HCT116 (cell line): ENCODE results near the gene CUEDC1. TPM values are rescaled to one million over a fixed set of nuclear protein-coding genes. Genes with fewer than 3 reads are reported as not detected.

Experiments
- ATAC-seq: fragments of 200-7000 bp; cut with Tn5 transposase; 2 replicates; pipeline ENCODE4 v1.9.1; 2020; ENCODE audit warnings: mild to moderate bottlenecking, moderate library complexity
- BruUV-seq: library from RNA; stranded (reverse); fragments of 400-500 nt; replicated peaks from 2 replicates; lab custom pipeline; 2021; lab: Mats Ljungman, UMichigan
- CTCF ChIA-PET: fragments of 300-600 bp; sonication (Branson Sonifier 250); formaldehyde crosslinking; loops from one replicate; lab custom pipeline; 2021; ENCODE audit warnings: antibody characterized with exemption; lab: Charles Lee
- POLR2A ChIA-PET: fragments of 300-600, 350-600 bp; sonication (Branson Sonifier 250); formaldehyde crosslinking; loops from one replicate; lab custom pipeline; 2021; ENCODE audit warnings: antibody characterized with exemption; lab: Charles Lee
- RAD21 ChIA-PET, 2 experiments: fragments of 300-600 bp; sonication (Branson Sonifier 250); formaldehyde crosslinking; loops; one replicate each; lab custom pipeline; 2023; ENCODE audit warnings: low total read pairs in 2 of 2; ENCODE audit not compliant: uncharacterized antibody in 2 of 2, unreplicated experiment in 2 of 2, low non-redundant PET in 1 of 2; lab: Charles Lee
- DNase-seq: peaks from one replicate; pipeline ENCODE4 v3.0.0-alpha.2; 2010; ENCODE audit warnings: low read depth, low spot score
- H2AFZ ChIP-seq: fragments of 200-600 bp; shearing (Covaris generic), sonication (generic); 2 replicates; pipeline ENCODE4 v1.6.1; 2017; ENCODE audit warnings: low read depth, mixed run types, mixed read lengths, antibody characterized with exemption, low read length; ENCODE audit not compliant: poor library complexity, severe bottlenecking
- H3K27ac ChIP-seq: 2 replicates; pipeline ENCODE4 v1.5.1; 2012; ENCODE audit warnings: low read depth, low read length
- H3K27me3 ChIP-seq: fragments of 200-600 bp; sonication (generic); 2 replicates; pipeline ENCODE4 v1.6.1; 2016; ENCODE audit warnings: mixed run types, low read length, mixed read lengths; ENCODE audit not compliant: insufficient read depth
- H3K36me3 ChIP-seq, 2 experiments: fragments of 200-500 bp in 1 of 2; fragments of 200-600 bp in 1 of 2; sonication (Bioruptor generic) in 1 of 2; sonication (generic) in 1 of 2; 2 replicates each; pipeline versions ENCODE4 v1.5.1 to v1.6.1; 2014 to 2016; ENCODE audit warnings: low read length in 2 of 2, inconsistent platforms in 1 of 2, mixed read lengths in 1 of 2, mixed run types in 1 of 2; ENCODE audit not compliant: insufficient read depth in 2 of 2, control insufficient read depth in 1 of 2
- H3K4me1 ChIP-seq, 2 experiments: fragments of 200-600 bp in 1 of 2; sonication (generic) in 1 of 2; 2 replicates each; pipeline versions ENCODE4 v1.5.1 to v1.6.1; 2012 to 2017; ENCODE audit warnings: low read length in 2 of 2, inconsistent platforms in 1 of 2, mild to moderate bottlenecking in 1 of 2, mixed read lengths in 1 of 2, mixed run types in 1 of 2, moderate library complexity in 1 of 2; ENCODE audit not compliant: insufficient read depth in 2 of 2, control insufficient read depth in 1 of 2
- H3K4me2 ChIP-seq: fragments of 200-600 bp; sonication (generic); 2 replicates; pipeline ENCODE4 v1.6.1; 2017; ENCODE audit warnings: mixed run types, low read length, mixed read lengths
- H3K4me3 ChIP-seq, 2 experiments: fragments of 200-600 bp in 1 of 2; sonication (generic) in 1 of 2; replicated peaks in 1 of 2; 2 replicates each; pipeline ENCODE4 v1.5.1; 2011 to 2016; ENCODE audit warnings: low read length in 2 of 2, control low read depth in 1 of 2, low read depth in 1 of 2, mild to moderate bottlenecking in 1 of 2, mixed read lengths in 1 of 2, mixed run types in 1 of 2
- H3K79me2 ChIP-seq: fragments of 200-600 bp; sonication (generic); 2 replicates; pipeline ENCODE4 v1.6.1; 2017; ENCODE audit warnings: mild to moderate bottlenecking, mixed run types, low read length, moderate library complexity, mixed read lengths; ENCODE audit not compliant: insufficient read depth
- H3K9ac ChIP-seq: fragments of 200-600 bp; sonication (generic); 2 replicates; pipeline ENCODE4 v1.6.1; 2016; ENCODE audit warnings: low read length, mixed read lengths
- H3K9me2 ChIP-seq: fragments of 200-600 bp; sonication (generic), shearing (Covaris generic); 2 replicates; pipeline ENCODE4 v1.6.1; 2017; ENCODE audit warnings: mixed run types, mild to moderate bottlenecking, moderate library complexity; ENCODE audit not compliant: insufficient read depth
- H3K9me3 ChIP-seq, 2 experiments: fragments of 200-500 bp in 1 of 2; fragments of 200-600 bp in 1 of 2; sonication (Bioruptor generic) in 1 of 2; sonication (generic) in 1 of 2; 2 replicates each; pipeline ENCODE4 v1.6.1; 2014 to 2017; ENCODE audit warnings: low read length in 2 of 2, mixed read lengths in 2 of 2, inconsistent platforms in 1 of 2, low read depth in 1 of 2, mild to moderate bottlenecking in 1 of 2, mixed run types in 1 of 2, moderate library complexity in 1 of 2; ENCODE audit not compliant: control insufficient read depth in 1 of 2, insufficient read depth in 1 of 2
- H4K20me1 ChIP-seq: fragments of 200-600 bp; sonication (generic), shearing (Covaris generic); 2 replicates; pipeline ENCODE4 v1.6.1; 2017; ENCODE audit warnings: mixed run types, mild to moderate bottlenecking, moderate library complexity; ENCODE audit not compliant: insufficient read depth
- EGR1 ChIP-seq: IDR thresholded peaks from 2 replicates; pipeline ENCODE4 v1.6.1; 2012; ENCODE audit warnings: low read depth
- ELF1 ChIP-seq: IDR thresholded peaks from 2 replicates; pipeline ENCODE4 v1.6.1; 2012; ENCODE audit warnings: low read depth, borderline replicate concordance
- EZH2phosphoT487 ChIP-seq: fragments of 200-600 bp; IDR thresholded peaks from 2 replicates; pipeline ENCODE4 v1.6.1; 2018; ENCODE audit warnings: antibody characterized with exemption, borderline replicate concordance
- SP1 ChIP-seq: IDR thresholded peaks from 2 replicates; pipeline ENCODE4 v1.6.1; 2012; ENCODE audit warnings: low read depth
- SRF ChIP-seq: IDR thresholded peaks from 2 replicates; pipeline ENCODE4 v1.6.1; 2012; ENCODE audit warnings: low read depth
- TCF7L2 ChIP-seq: IDR thresholded peaks from 2 replicates; pipeline ENCODE4 v1.7.0; 2011; ENCODE audit warnings: borderline replicate concordance, inconsistent platforms; ENCODE audit not compliant: insufficient read depth, insufficient read length; ENCODE audit errors: extremely low read depth
- intact Hi-C: fragments of 100-400 bp; cut with micrococcal nuclease; formaldehyde crosslinking; loops from 2 replicates; pipeline ENCODE4 v1.10.0; 2022
- total RNA-seq: library from RNA; stranded (reverse); gene quantifications from one replicate; pipeline ENCODE4 v1.2.1, GENCODE V29; 2021; ENCODE audit not compliant: unreplicated experiment
- TF ChIP-seq, protein P1 (sequence below): IDR thresholded peaks from 2 replicates; pipeline ENCODE4 v1.6.1; 2012

The CUEDC1 gene
- total RNA-seq, 1 experiment from 2014 or later, result 60.2 TPM

GRCh38 chr17:57811638-57812280 is 143.5 kb downstream of the CUEDC1 start:
- ChIA-PET RAD21 (interaction anchor here in 1 of 2 experiments (0.9 kb wide), 1 partner anchor 29 kb away, joined by 3 read pairs; no protein-coding TSS in a partner anchor), CTCF (interaction anchor here (3.6 kb wide), 1 partner anchor 21 kb away, joined by 13 read pairs; no protein-coding TSS in a partner anchor), POLR2A (no interaction called here)
- Histone ChIP-seq H3K36me3 (no peaks in the 10 kb centered on the region), H3K9me3 (no peaks in the 10 kb centered on the region), H3K9ac (no peak overlapping the region), H3K27me3 (peaks cover 13% of the 10 kb centered on the region), H3K4me3 (no peak overlapping the region), H4K20me1 (no peaks in the 10 kb centered on the region), H3K9me2 (no peaks in the 10 kb centered on the region), H3K4me2 (no peak overlapping the region), H3K79me2 (no peaks in the 10 kb centered on the region), H3K4me1 (no peaks in the 10 kb centered on the region), H2AFZ (no peak overlapping the region), H3K27ac (no peak overlapping the region)
- ATAC-seq (peak; percentile 87), DNase-seq (peak; percentile 8)
- TF ChIP-seq, protein P1, sequence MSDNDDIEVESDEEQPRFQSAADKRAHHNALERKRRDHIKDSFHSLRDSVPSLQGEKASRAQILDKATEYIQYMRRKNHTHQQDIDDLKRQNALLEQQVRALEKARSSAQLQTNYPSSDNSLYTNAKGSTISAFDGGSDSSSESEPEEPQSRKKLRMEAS, result no peak
- TF ChIP-seq ELF1, result no peak
- no peak for TF ChIP-seq SP1
- no peak for TF ChIP-seq EZH2phosphoT487
- TF ChIP-seq TCF7L2, result no peak
- no peak for TF ChIP-seq SRF
- TF ChIP-seq EGR1, result no peak
- BruUV-seq, result no TSS peak
- intact Hi-C loops, result no loop called here

Other genes with a start within 250 kb of the CUEDC1 start
- gene CCDC182, start 210.1 kb downstream of the CUEDC1 start, total RNA-seq, result not detected
- 109 TPM for gene MRPS23, start 105.4 kb downstream of the CUEDC1 start, total RNA-seq
- gene VEZF1, start 32.8 kb upstream of the CUEDC1 start, total RNA-seq, result 70.2 TPM
- 434 TPM for gene SRSF1, start 51.8 kb upstream of the CUEDC1 start, total RNA-seq
- gene DYNLL2, start 128.0 kb upstream of the CUEDC1 start, total RNA-seq, result 54.9 TPM
- gene OR4D1, start 193.0 kb upstream of the CUEDC1 start, total RNA-seq, result not detected
- gene OR4D2, start 211.6 kb upstream of the CUEDC1 start, total RNA-seq, result not detected
- not detected for gene EPX, start 237.3 kb upstream of the CUEDC1 start, total RNA-seq